CD1c-positive myeloid dendritic cell (primary cell): ENCODE measurements around the gene TMEM250.

Experiments
- DNase-seq: peaks from one replicate; pipeline ENCODE4 v3.0.0-alpha.2; 2016; ENCODE audit errors: extremely low spot score

The TMEM250 gene

GRCh38 chr9:136147890-136148714 lies 29.4 kb upstream of the TMEM250 start:
- DNase-seq, result no peak

GRCh38 chr9:136147038-136147889 lies 28.6 kb upstream of the TMEM250 start:
- no peak for DNase-seq

- DNase-seq, result no peak
Measured at GRCh38 chr9:136146126-136147037, 27.7 kb upstream of the TMEM250 start.

- DNase-seq, result no peak
Measured at GRCh38 chr9:136145580-136145979, 26.9 kb upstream of the TMEM250 start.

GRCh38 chr9:136144450-136144849 lies 25.8 kb upstream of the TMEM250 start:
- DNase-seq, result no peak

GRCh38 chr9:136143215-136144001 lies 24.7 kb upstream of the TMEM250 start:
- no peak for DNase-seq

- no peak for DNase-seq
Measured at GRCh38 chr9:136142859-136143214, 24.2 kb upstream of the TMEM250 start.

- DNase-seq, result no peak
Measured at GRCh38 chr9:136142414-136142796, 23.7 kb upstream of the TMEM250 start.

GRCh38 chr9:136141682-136142413 lies 23.2 kb upstream of the TMEM250 start:
- DNase-seq, result no peak

GRCh38 chr9:136140966-136141365 lies 22.3 kb upstream of the TMEM250 start:
- no peak for DNase-seq

- no peak for DNase-seq
Measured at GRCh38 chr9:136140046-136140445, 21.4 kb upstream of the TMEM250 start.

- DNase-seq, result peak; percentile 34
Measured at GRCh38 chr9:136138566-136138965, 19.9 kb upstream of the TMEM250 start.

- DNase-seq, result no peak
Measured at GRCh38 chr9:136137321-136138265, 18.9 kb upstream of the TMEM250 start.

GRCh38 chr9:136136127-136136925 lies 17.7 kb upstream of the TMEM250 start:
- no peak for DNase-seq

- DNase-seq, result no peak
Measured at GRCh38 chr9:136135326-136136126, 16.9 kb upstream of the TMEM250 start.

- no peak for DNase-seq
Measured at GRCh38 chr9:136133959-136134484, 15.3 kb upstream of the TMEM250 start.

GRCh38 chr9:136133191-136133958 lies 14.7 kb upstream of the TMEM250 start:
- DNase-seq, result no peak
